ENCODE measurements around the gene MED20.

The MED20 gene

GRCh38 chr6:41914343-41914742 is 6.6 kb downstream of the MED20 start:
- no peak for DNase-seq (ENCODE audit: low read depth in 3 of 3)

GRCh38 chr6:41909727-41910126 is 11.2 kb downstream of the MED20 start:
- DNase-seq (ENCODE audit: low read depth in 3 of 3): no peak

- peak in 2 of 3 experiments; percentile 27 to 46 for DNase-seq (ENCODE audit: low read depth in 3 of 3)
These were observed 18.9 kb downstream of the MED20 start for GRCh38 chr6:41901882-41902519.

GRCh38 chr6:41900861-41901260 is 20.1 kb downstream of the MED20 start:
- no peak for DNase-seq (ENCODE audit: low read depth in 3 of 3)

GRCh38 chr6:41896281-41896680 is 24.7 kb downstream of the MED20 start:
- DNase-seq (ENCODE audit: low read depth in 3 of 3): no peak

GRCh38 chr6:41895300-41896233 is 25.4 kb downstream of the MED20 start, which contains the start of gene USP49:
TSS of gene USP49 (minus strand) at chr6:41895375. CDS start at chr6:41806983, 88,392 bp downstream.
- peak; percentile 83 to 93 (median 87) for DNase-seq (ENCODE audit: low read depth in 3 of 3)

- peak in 1 of 3 experiments; percentile 1 for DNase-seq (ENCODE audit: low read depth in 3 of 3)
These were observed 26.3 kb downstream of the MED20 start for GRCh38 chr6:41894366-41895299.

GRCh38 chr6:41892921-41893564 is 27.9 kb downstream of the MED20 start:
- DNase-seq (ENCODE audit: low read depth in 3 of 3): no peak

- no peak for DNase-seq (ENCODE audit: low read depth in 3 of 3)
These were observed 33.6 kb downstream of the MED20 start for GRCh38 chr6:41887331-41887751.

- no peak for DNase-seq (ENCODE audit: low read depth in 3 of 3)
These were observed 35.0 kb downstream of the MED20 start for GRCh38 chr6:41885930-41886329.

GRCh38 chr6:41884957-41885356 is 36.0 kb downstream of the MED20 start:
- DNase-seq (ENCODE audit: low read depth in 3 of 3): no peak

- DNase-seq (ENCODE audit: low read depth in 3 of 3): no peak
These were observed 39.4 kb downstream of the MED20 start for GRCh38 chr6:41881506-41881905.

- no peak for DNase-seq (ENCODE audit: low read depth in 3 of 3)
These were observed 42.0 kb downstream of the MED20 start for GRCh38 chr6:41878961-41879405.

GRCh38 chr6:41878246-41878645 is 42.7 kb downstream of the MED20 start:
- DNase-seq (ENCODE audit: low read depth in 3 of 3): no peak

GRCh38 chr6:41877051-41877680 is 43.8 kb downstream of the MED20 start:
- no peak for DNase-seq (ENCODE audit: low read depth in 3 of 3)

GRCh38 chr6:41874741-41875140 is 46.2 kb downstream of the MED20 start:
- no peak for DNase-seq (ENCODE audit: low read depth in 3 of 3)

- no peak for DNase-seq (ENCODE audit: low read depth in 3 of 3)
These were observed 48.8 kb downstream of the MED20 start for GRCh38 chr6:41872147-41872546.

GRCh38 chr6:41871691-41872090 is 49.2 kb downstream of the MED20 start:
- DNase-seq (ENCODE audit: low read depth in 3 of 3): no peak

- DNase-seq (ENCODE audit: low read depth in 3 of 3): no peak
These were observed 61.6 kb downstream of the MED20 start for GRCh38 chr6:41859356-41859755.

- no peak for DNase-seq (ENCODE audit: low read depth in 3 of 3)
These were observed 62.2 kb downstream of the MED20 start for GRCh38 chr6:41858703-41859102.

Data from stimulated activated CD4-positive, alpha-beta T cell treated with anti-CD3 and anti-CD28 coated beads, TNF-alpha, amount 100 ng/mL, for 24 hours (primary cell).